HG03196 (cell line): ENCODE data around the gene NELFB.

Source experiments
- ATAC-seq: cut with Tn5 transposase; IDR thresholded peaks from one replicate; pipeline ENCODE4 v1.9.1; 2021; ENCODE audit not compliant: unreplicated experiment

The NELFB gene

GRCh38 chr9:137302449-137303150 is 47.5 kb downstream of the NELFB start:
- peak; percentile 31 for ATAC-seq

- no peak for ATAC-seq
Measured at GRCh38 chr9:137303151-137303892, 48.2 kb downstream of the NELFB start.

GRCh38 chr9:137303893-137304382 is 48.8 kb downstream of the NELFB start:
- no peak for ATAC-seq

- ATAC-seq = no peak
Measured at GRCh38 chr9:137304383-137305059, 49.4 kb downstream of the NELFB start.

DNA sequence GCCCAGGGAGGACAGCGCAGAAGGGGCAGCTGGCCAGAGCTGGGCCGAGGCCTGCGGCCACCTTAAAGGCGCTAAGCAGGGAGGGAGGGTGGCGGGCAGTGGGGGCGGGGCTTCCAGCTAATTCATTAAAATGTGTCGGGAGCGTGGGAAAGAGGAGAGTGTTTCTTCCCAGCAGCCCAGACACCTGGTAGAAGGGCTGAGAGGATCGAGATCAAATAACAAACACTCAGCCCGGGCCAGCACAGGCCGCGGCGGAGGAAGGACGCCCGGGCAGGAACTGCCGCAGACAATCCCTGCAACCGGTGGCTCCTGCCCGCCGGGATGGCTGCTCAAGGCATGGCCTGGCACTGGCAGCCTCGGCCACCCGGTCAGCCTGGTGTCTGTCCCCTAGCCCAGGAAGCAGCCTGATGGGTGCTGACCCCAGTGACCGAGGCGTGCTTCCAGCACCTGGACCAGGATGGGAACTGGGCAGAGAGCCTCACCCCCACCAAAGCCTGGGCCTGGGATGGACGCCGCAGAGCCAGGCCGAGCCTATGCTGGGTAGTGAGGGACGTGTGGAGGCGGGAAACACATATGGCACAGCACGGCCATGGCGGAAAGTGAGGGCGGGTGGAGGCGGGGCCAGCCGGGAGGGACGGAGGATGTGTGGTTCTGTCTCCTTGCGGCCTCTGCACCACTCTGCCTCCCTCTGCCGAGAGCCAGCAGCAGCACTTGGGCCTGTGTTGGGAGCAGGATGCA is 50.1 kb downstream of the NELFB start:
- no peak for ATAC-seq

DNA sequence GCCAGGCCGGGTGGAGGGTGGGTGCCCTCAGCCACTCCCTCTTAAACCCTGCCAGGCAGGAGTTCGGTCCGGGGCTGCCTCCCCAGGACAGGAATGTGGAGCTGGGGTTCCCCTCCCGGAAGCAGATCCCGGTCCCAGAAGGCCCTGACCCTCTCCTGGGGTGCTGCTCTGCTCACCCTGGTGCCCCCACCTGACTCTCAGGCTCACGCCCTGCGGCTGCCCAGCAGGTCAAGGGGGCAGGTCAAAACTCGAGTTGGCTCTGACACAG is 50.6 kb downstream of the NELFB start:
- ATAC-seq = no peak

GRCh38 chr9:137306066-137306849 is 51.1 kb downstream of the NELFB start:
- ATAC-seq = no peak

DNA sequence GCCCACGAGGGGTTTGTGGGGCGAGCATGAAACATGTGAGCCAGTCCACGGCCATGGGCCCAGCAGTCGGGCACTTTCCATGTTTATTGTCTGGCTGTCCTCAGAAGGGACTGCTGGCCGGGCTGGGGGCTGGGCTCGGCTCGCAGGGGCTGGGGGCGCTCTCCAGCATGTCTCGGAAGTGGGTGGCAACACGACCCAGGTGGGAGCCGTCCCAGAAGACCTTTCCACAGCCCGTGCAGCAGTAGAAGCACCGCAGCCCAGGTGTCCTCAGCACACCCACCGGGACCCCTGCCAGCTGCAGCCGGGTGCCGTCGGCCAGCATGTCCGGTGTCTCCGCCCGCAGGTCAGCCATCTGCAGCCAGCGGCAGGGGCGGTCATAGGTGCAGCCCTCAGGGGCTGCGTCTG is 51.7 kb downstream of the NELFB start:
- ATAC-seq = no peak

DNA sequence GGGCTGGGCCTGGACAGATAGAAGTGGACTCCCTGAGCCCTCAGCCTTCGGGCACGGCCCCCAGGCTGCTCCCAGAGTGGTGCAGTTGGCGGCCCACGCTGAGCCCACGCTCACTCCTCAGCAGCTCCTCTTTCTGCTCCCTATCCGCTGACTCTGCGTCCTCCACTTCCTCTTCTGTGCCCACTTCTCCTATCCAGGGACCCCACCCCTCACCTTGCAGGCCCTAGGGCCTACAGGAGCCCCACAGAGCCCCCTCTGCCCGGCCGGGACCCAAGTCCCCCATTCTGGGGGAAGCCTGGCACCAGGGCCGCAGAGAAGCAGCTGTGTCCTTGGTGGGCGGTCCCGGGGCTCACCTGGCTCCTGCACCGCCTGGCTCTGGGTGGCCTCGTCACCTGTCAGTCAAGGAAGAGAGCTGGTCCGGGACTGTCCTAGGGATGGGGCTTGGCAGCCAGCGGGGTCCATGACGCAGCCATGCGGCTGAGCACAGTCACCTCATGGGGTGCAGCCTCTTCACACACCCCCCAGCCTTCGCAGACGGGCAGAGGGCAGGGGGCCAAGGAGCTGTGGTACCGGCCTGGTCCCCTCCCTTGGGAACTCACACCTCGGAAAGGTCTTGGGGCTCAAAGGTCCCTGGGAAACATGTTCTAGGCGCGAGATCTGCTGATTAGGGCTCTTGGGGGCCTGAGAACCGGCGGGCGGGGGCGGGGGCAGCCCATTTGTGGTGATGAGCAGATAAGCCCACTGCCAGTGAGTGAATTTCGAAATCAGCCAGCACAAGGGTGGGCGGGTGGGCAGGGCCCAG is 52.3 kb downstream of the NELFB start:
- no peak for ATAC-seq

DNA sequence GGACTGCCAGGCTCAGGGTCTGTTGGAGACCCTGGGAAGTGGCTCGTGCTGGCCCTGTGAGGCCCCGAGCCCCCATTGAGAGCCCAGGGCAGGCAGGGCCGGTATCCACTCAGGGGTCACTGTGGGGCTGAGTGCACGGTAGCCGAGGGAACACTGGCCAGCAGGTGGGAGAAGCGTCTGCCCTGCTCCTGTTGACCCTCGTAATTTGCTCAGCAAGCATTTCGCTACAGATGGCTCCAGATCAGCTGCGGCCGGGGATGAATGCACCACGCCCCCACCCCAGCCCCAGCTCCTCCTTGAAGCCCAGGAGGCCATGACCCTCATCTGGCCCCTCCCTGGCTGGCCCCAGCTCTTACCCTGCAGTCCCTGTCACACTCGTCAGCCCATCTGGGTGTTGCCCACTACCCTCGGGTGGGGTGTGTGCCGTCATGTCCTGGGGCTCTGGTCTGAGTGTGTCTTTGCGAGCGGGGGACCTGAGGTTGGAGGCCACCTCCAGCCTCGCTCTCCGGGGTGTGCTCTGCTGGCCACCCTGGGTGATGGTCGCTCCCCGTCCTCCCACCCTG is 53.0 kb downstream of the NELFB start:
- no peak for ATAC-seq

GRCh38 chr9:137309368-137310188 is 54.5 kb downstream of the NELFB start:
- ATAC-seq = no peak

DNA sequence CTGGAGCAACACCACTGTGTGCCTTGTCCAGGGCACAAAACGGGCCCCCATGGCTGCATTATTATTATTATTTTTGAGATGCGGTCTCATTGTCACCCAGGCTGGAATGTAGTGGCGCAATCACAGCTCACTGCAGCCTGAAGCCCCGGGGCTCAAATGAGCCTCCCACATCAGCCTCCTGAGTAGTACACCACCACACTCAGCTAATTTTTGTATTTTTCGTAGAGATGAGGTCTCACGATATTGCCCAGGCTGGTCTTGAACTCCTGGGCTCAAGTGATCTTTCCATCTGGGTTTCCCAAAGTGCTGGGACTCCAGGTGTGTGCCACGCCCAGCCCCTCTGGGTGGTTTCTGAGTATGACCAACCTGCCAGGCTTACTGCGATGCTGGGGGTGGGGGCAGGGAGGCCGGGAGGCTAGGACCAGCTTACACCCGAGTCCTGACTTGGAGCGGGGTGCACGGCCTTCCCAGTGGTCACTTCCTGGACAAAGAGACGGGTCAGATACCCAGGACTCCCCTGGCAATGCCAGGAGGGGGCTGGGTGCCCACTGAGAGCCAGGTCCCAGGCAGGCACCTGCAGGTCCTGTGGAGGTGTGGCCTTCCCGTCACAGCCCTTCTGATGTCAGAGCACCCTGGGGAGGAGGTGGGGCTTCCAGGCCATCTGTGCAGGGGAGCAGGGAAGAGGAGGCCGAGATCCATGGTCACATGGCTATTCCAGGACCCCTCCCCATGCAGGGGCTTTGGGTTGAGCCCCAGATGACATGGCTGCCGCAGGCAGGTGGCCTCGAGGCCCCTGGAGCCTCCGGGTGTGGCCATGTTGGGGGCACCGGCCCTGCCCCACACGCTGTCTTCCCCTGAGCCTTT is 55.3 kb downstream of the NELFB start:
- ATAC-seq = no peak

DNA sequence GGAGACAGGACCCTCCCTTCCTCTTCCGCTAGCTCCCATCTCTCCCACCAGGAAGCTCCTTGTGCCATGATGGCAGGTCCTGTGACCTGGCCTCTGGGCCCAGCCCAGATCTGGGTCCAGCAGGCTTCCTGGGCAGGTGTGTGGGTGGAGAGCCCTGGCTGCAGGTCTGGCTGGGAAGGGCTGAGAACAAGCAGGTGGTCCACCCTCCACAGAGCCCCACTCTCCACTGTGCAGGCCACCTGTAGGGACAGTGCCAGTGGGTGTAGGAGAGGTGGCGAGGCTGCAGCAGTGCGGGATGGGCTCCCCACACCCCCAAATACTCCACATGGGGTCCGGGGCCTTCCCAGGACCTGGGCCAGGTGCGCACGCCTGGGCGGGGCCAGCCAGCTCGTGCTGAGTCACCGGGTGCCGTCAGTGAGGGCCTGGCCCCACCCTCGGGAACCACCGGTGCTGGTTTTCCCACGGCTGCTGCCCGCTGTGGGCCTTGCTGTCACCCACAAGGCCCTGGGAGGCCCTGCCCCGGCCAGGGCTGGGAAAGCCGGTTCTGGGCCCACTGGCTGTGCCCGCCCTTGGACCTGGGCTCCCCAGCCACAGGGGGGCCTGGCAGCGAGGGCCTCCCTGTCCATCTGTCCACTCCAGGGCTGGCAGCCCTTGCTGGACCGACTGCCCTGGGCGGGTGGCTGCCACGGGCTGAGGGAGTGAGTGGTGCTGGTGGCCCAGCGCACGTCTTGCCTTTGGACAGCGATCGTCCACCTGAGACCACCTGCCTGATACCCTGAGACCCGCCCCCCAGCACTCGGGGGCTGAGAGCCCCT is 56.3 kb downstream of the NELFB start:
- no peak for ATAC-seq

DNA sequence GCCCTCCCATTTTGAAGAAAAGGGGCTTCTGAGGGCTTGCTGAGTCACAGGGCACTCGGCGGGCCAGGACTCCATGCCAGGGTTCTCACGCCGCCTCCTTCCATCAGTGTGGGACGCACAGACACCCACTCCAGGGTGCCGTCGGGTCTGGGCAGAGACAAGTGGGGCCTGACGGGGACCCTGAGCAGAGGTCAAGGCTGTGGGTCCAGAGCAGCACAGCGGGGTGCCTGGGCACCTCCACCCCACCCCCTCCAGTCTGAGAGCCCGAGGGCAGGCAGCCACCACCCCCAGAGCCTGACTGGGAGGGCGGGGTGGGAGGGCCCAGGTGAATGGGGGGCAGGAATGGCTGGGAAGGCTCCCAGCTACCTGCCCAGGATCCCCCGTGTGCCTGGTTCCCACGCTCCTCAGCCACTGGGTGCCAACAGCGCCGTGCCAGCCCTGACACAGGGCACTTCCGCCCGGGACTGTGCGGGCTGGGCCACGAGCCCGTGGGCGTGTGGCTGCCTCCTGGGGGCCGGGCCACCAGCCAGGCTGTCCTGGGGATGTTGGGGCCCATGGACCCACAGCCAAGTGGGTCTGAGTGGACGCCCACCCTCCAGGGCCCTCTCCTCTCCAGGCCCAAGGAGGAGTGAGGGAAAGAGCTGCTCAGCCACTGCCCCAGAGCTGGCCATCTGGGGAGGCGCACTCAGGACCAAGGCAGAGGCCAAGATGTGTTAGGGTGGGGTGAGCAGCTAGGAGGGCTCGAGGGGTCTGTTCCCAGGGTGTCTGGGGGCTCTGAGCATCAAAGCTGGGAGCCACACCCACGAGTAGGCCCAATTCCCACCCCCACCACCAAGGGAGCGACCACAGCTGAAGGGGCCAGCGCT is 57.1 kb downstream of the NELFB start:
- no peak for ATAC-seq

DNA sequence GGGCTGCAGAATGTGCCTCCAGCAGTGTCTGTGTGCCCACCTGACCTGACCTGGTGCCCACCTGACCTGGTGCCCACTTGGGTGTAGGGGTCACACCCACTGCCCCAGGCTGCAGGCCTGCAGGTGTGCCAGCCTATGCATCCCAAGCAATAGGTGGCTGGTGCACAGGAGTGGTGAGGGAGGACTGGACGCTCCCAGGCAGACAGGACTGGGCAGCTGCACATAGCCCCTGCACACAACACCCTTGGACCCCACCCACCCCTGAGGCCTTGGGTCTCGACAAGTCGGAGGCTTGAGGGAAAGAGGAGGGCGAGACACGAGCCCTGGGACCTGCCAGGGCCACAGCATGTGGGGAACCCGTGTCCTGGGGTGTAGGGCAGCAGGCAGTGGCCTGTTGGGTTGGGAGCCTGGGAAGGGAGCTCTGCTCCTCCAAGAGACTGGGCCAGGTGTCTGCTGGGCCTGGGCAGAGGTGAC is 57.8 kb downstream of the NELFB start:
- ATAC-seq = no peak
